ENCODE results near the gene XDH.

XDH gene

DNA sequence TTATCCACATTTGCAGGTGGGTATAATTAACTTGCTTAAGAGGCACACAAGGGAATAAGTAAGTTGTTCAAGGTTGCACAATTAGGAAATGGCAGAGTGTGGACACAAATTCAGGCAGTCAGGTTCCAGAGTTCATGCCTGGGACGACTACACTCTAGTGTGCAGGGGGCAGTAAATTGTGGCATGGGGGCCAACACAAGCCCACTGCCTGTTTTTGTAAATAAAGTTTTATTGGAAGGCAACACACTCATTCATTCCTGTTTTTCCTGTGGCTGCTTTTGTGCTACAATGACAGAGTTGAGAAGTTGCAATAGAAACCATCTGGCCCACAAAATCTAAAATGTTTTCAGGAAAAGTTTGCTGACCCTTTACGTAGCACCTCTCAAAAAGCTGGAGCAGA is 41.4 kb downstream of the XDH start:
- H3K27ac ChIP-seq (replicated peaks; ENCODE audit: low read length): no peak overlapping the region
- H2BK120ac ChIP-seq (ENCODE audit: low read depth, low read length): no peak overlapping the region
- no CpG with 5 or more reads among the region's 2 CpGs for WGBS, 2 donors (ENCODE audit: extremely low coverage in 2 of 2, insufficient read length in 2 of 2, insufficient replicate concordance in 1 of 2)
- H3K4me2 ChIP-seq (ENCODE audit: insufficient read depth, low read length, poor library complexity, severe bottlenecking): no peak overlapping the region
- no peak overlapping the region for H3K14ac ChIP-seq (ENCODE audit: low read length)
- H3K79me1 ChIP-seq (ENCODE audit: low read depth, low read length): no peaks in the 10 kb centered on the region
- H3K23ac ChIP-seq (ENCODE audit: low read depth, low read length, poor library complexity): no peak overlapping the region
- no peak overlapping the region for H3K18ac ChIP-seq (ENCODE audit: low read length)
- no peaks in the 10 kb centered on the region for H3K9me3 ChIP-seq (replicated peaks in 1 of 2; ENCODE audit: control insufficient read depth in 2 of 2, insufficient read depth in 1 of 2, low read depth in 1 of 2, low read length in 2 of 2)
- no peak overlapping the region for H2AK5ac ChIP-seq (ENCODE audit: low read depth, low read length)
- no peak for DNase-seq (ENCODE audit: low spot score)
- no peaks in the 10 kb centered on the region for H3K36me3 ChIP-seq (replicated peaks in 1 of 2; ENCODE audit: control insufficient read depth in 2 of 2, insufficient read depth in 2 of 2, low read length in 2 of 2)
- H3K4me3 ChIP-seq (ENCODE audit: low read length in 2 of 2): no peak overlapping the region
- H3K9ac ChIP-seq (ENCODE audit: low read depth, low read length, poor library complexity): no peak overlapping the region
- H3K4ac ChIP-seq (ENCODE audit: low read length): no peak overlapping the region
- H2BK5ac ChIP-seq (ENCODE audit: low read length): no peak overlapping the region
- H2BK12ac ChIP-seq (ENCODE audit: low read length): no peak overlapping the region
- H2AFZ ChIP-seq (ENCODE audit: low read length): no peak overlapping the region
- H4K8ac ChIP-seq (ENCODE audit: low read depth, low read length): no peak overlapping the region
- no peak overlapping the region for H2BK15ac ChIP-seq (ENCODE audit: low read length)
- H4K91ac ChIP-seq (ENCODE audit: low read depth, low read length, poor library complexity): no peak overlapping the region
- H3K27me3 ChIP-seq (ENCODE audit: control insufficient read depth in 3 of 3, insufficient read depth in 3 of 3, low read depth in 1 of 3, low read length in 3 of 3): no peaks in the 10 kb centered on the region
- H3K4me1 ChIP-seq (ENCODE audit: control insufficient read depth in 2 of 2, insufficient read depth in 1 of 2, low read depth in 1 of 2, low read length in 2 of 2): no peaks in the 10 kb centered on the region

DNA sequence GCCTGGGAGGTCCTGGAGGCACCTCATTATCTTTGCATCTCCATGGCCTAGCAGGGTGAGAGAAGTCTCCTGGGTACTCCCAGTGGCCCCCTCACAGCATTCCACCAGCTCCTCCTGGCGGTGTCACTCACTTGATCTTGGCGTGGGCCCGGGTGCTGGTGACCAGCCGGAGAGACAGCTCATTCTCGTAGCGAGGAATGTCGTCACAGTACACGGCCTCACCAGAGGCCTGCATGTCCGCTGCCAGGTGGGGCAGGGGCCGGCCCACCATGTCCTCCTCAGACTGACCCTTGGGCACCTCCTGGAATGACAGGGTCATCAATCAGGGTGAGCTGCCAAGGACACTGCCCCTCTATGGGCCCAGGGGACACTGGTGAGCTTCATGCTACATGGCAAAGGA is 42.4 kb downstream of the XDH start:
- WGBS, 2 donors (ENCODE audit: extremely low coverage in 2 of 2, insufficient read length in 2 of 2, insufficient replicate concordance in 1 of 2): no CpG with 5 or more reads among the region's 10 CpGs
- peak overlapping the region; percentile 57 for H2AK5ac ChIP-seq (ENCODE audit: low read depth, low read length)
- no peaks in the 10 kb centered on the region for H3K9me3 ChIP-seq (replicated peaks in 1 of 2; ENCODE audit: control insufficient read depth in 2 of 2, insufficient read depth in 1 of 2, low read depth in 1 of 2, low read length in 2 of 2)
- peak overlapping the region in 1 of 2 donors; percentile 26 for H3K4me3 ChIP-seq (ENCODE audit: low read length in 2 of 2)
- no peak overlapping the region for H2BK120ac ChIP-seq (ENCODE audit: low read depth, low read length)
- H3K27me3 ChIP-seq (ENCODE audit: control insufficient read depth in 3 of 3, insufficient read depth in 3 of 3, low read depth in 1 of 3, low read length in 3 of 3): no peaks in the 10 kb centered on the region
- DNase-seq (ENCODE audit: low spot score): no peak
- no peak overlapping the region for H4K8ac ChIP-seq (ENCODE audit: low read depth, low read length)
- H3K23ac ChIP-seq (ENCODE audit: low read depth, low read length, poor library complexity): no peak overlapping the region
- H2BK15ac ChIP-seq (ENCODE audit: low read length): no peak overlapping the region
- H3K14ac ChIP-seq (ENCODE audit: low read length): no peak overlapping the region
- H3K18ac ChIP-seq (ENCODE audit: low read length): peak overlapping the region; percentile 27
- no peak overlapping the region for H2AFZ ChIP-seq (ENCODE audit: low read length)
- no peak overlapping the region for H3K27ac ChIP-seq (replicated peaks; ENCODE audit: low read length)
- no peak overlapping the region for H4K91ac ChIP-seq (ENCODE audit: low read depth, low read length, poor library complexity)
- H3K4ac ChIP-seq (ENCODE audit: low read length): no peak overlapping the region
- H3K36me3 ChIP-seq (replicated peaks in 1 of 2; ENCODE audit: control insufficient read depth in 2 of 2, insufficient read depth in 2 of 2, low read length in 2 of 2): no peaks in the 10 kb centered on the region
- no peak overlapping the region for H2BK12ac ChIP-seq (ENCODE audit: low read length)
- no peaks in the 10 kb centered on the region for H3K79me1 ChIP-seq (ENCODE audit: low read depth, low read length)
- no peak overlapping the region for H3K4me2 ChIP-seq (ENCODE audit: insufficient read depth, low read length, poor library complexity, severe bottlenecking)
- no peaks in the 10 kb centered on the region for H3K4me1 ChIP-seq (ENCODE audit: control insufficient read depth in 2 of 2, insufficient read depth in 1 of 2, low read depth in 1 of 2, low read length in 2 of 2)
- H3K9ac ChIP-seq (ENCODE audit: low read depth, low read length, poor library complexity): no peak overlapping the region
- H2BK5ac ChIP-seq (ENCODE audit: low read length): no peak overlapping the region

DNA sequence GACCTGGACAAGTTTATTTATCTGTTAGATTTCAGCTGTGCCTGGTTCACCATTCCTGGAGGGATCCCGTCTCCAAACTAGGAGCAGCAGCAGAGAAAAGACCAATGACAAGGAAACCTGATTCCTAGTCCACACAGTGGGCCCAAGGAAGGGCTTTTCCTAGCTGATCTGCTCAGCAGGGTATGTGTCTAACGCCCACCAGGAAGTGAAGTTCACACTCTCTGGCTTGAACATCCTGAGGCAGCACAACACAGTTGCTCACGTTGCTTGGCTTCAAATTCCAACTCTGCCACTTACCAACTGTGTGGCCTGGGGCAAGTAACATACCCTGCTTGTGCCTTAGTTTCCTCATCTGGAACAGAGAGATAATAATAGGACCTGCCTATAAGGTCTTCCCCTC is 42.9 kb downstream of the XDH start:
- Histone ChIP-seq H3K4ac (ENCODE audit: low read length) (no peak overlapping the region), H3K18ac (ENCODE audit: low read length) (no peak overlapping the region), H3K9me3 (replicated peaks in 1 of 2; ENCODE audit: control insufficient read depth in 2 of 2, insufficient read depth in 1 of 2, low read depth in 1 of 2, low read length in 2 of 2) (no peaks in the 10 kb centered on the region), H3K14ac (ENCODE audit: low read length) (no peak overlapping the region), H3K27me3 (ENCODE audit: control insufficient read depth in 3 of 3, insufficient read depth in 3 of 3, low read depth in 1 of 3, low read length in 3 of 3) (no peaks in the 10 kb centered on the region), H2BK15ac (ENCODE audit: low read length) (no peak overlapping the region), H4K8ac (ENCODE audit: low read depth, low read length) (no peak overlapping the region), H2BK120ac (ENCODE audit: low read depth, low read length) (no peak overlapping the region), H3K79me1 (ENCODE audit: low read depth, low read length) (no peaks in the 10 kb centered on the region), H2AK5ac (ENCODE audit: low read depth, low read length) (no peak overlapping the region), H3K4me3 (ENCODE audit: low read length in 2 of 2) (no peak overlapping the region), H2BK12ac (ENCODE audit: low read length) (no peak overlapping the region), H3K4me1 (ENCODE audit: control insufficient read depth in 2 of 2, insufficient read depth in 1 of 2, low read depth in 1 of 2, low read length in 2 of 2) (no peaks in the 10 kb centered on the region), H3K36me3 (replicated peaks in 1 of 2; ENCODE audit: control insufficient read depth in 2 of 2, insufficient read depth in 2 of 2, low read length in 2 of 2) (no peaks in the 10 kb centered on the region), H3K23ac (ENCODE audit: low read depth, low read length, poor library complexity) (no peak overlapping the region), H4K91ac (ENCODE audit: low read depth, low read length, poor library complexity) (no peak overlapping the region), H2AFZ (ENCODE audit: low read length) (no peak overlapping the region), H3K4me2 (ENCODE audit: insufficient read depth, low read length, poor library complexity, severe bottlenecking) (no peak overlapping the region), H3K9ac (ENCODE audit: low read depth, low read length, poor library complexity) (no peak overlapping the region), H3K27ac (replicated peaks; ENCODE audit: low read length) (no peak overlapping the region), H2BK5ac (ENCODE audit: low read length) (no peak overlapping the region)
- DNase-seq (ENCODE audit: low spot score): no peak
- no CpG with 5 or more reads among the region's 3 CpGs for WGBS, 2 donors (ENCODE audit: extremely low coverage in 2 of 2, insufficient read length in 2 of 2, insufficient replicate concordance in 1 of 2)

DNA sequence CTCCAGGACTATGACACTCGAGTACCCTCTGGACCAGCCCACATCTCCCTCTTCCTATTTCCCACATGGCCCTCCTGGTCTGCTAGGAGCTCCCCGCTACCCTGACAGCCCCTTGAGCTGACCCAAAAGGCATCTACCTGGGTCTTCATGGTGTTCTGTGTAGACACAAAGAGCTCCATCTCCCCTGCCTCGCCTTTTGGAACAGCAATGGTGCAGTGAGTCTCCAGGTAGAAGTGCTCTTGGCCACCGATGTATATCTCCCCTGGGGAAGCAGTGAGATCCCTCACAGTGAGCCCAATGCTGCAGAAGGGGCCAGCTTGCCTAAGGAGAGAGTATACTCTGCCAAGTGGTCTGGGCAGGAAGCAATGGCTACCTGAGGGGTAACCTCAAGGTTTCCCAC is 47.8 kb downstream of the XDH start:
- Histone ChIP-seq H3K27ac (replicated peaks; ENCODE audit: low read length) (no peak overlapping the region), H4K91ac (ENCODE audit: low read depth, low read length, poor library complexity) (no peak overlapping the region), H2AK5ac (ENCODE audit: low read depth, low read length) (no peak overlapping the region), H2BK120ac (ENCODE audit: low read depth, low read length) (no peak overlapping the region), H3K27me3 (ENCODE audit: control insufficient read depth in 3 of 3, insufficient read depth in 3 of 3, low read depth in 1 of 3, low read length in 3 of 3) (no peaks in the 10 kb centered on the region), H2BK15ac (ENCODE audit: low read length) (no peak overlapping the region), H3K4me3 (ENCODE audit: low read length in 2 of 2) (no peak overlapping the region), H2AFZ (ENCODE audit: low read length) (no peak overlapping the region), H3K4ac (ENCODE audit: low read length) (no peak overlapping the region), H3K14ac (ENCODE audit: low read length) (no peak overlapping the region), H4K8ac (ENCODE audit: low read depth, low read length) (no peak overlapping the region), H3K79me1 (ENCODE audit: low read depth, low read length) (no peaks in the 10 kb centered on the region), H3K18ac (ENCODE audit: low read length) (no peak overlapping the region), H3K9ac (ENCODE audit: low read depth, low read length, poor library complexity) (no peak overlapping the region), H3K36me3 (replicated peaks in 1 of 2; ENCODE audit: control insufficient read depth in 2 of 2, insufficient read depth in 2 of 2, low read length in 2 of 2) (no peaks in the 10 kb centered on the region), H3K4me1 (ENCODE audit: control insufficient read depth in 2 of 2, insufficient read depth in 1 of 2, low read depth in 1 of 2, low read length in 2 of 2) (no peaks in the 10 kb centered on the region), H2BK5ac (ENCODE audit: low read length) (no peak overlapping the region), H3K4me2 (ENCODE audit: insufficient read depth, low read length, poor library complexity, severe bottlenecking) (no peak overlapping the region), H3K9me3 (replicated peaks in 1 of 2; ENCODE audit: control insufficient read depth in 2 of 2, insufficient read depth in 1 of 2, low read depth in 1 of 2, low read length in 2 of 2) (no peaks in the 10 kb centered on the region), H2BK12ac (ENCODE audit: low read length) (no peak overlapping the region), H3K23ac (ENCODE audit: low read depth, low read length, poor library complexity) (no peak overlapping the region)
- no peak for DNase-seq (ENCODE audit: low spot score)
- WGBS, 2 donors (ENCODE audit: extremely low coverage in 2 of 2, insufficient read length in 2 of 2, insufficient replicate concordance in 1 of 2): no CpG with 5 or more reads among the region's 4 CpGs
